HEK293 (cell line): ENCODE results near the gene PSAP.

Experiments
- CTCF ChIA-PET: fragments of 350-600 bp; formaldehyde crosslinking; extraction: SDS; loops from one replicate; lab custom pipeline; 2021; ENCODE audit warnings: antibody characterized with exemption; lab: Yijun Ruan, JAX
- POLR2A ChIA-PET: fragments of 300-600 bp; formaldehyde crosslinking; extraction: SDS; loops from one replicate; lab custom pipeline; 2020; ENCODE audit warnings: antibody characterized with exemption, inconsistent platforms; lab: Yijun Ruan, JAX
- H3K27ac ChIP-seq: fragments of 200-500 bp; sonication (Bioruptor generic); 2 replicates; pipeline ENCODE4 v1.5.1; 2014; ENCODE audit warnings: low read depth, low read length, control low read depth, inconsistent platforms; ENCODE audit errors: extremely low read depth
- H3K36me3 ChIP-seq, 2 experiments: fragments of 200-500 bp in 1 of 2; sonication (Bioruptor generic) in 1 of 2; 1 replicate in 1 of 2; 2 replicates in 1 of 2; pipeline ENCODE4 v1.5.1; 2014 to 2017; ENCODE audit warnings: inconsistent platforms in 2 of 2, low read length in 2 of 2; ENCODE audit not compliant: control insufficient read depth in 2 of 2, insufficient read depth in 1 of 2
- H3K4me1 ChIP-seq: fragments of 200-500 bp; sonication (Bioruptor generic); 2 replicates; pipeline ENCODE4 v1.5.1; 2014; ENCODE audit warnings: mild to moderate bottlenecking, low read length, inconsistent platforms; ENCODE audit not compliant: control insufficient read depth, insufficient read depth
- H3K4me3 ChIP-seq: 2 replicates; pipeline ENCODE4 v1.5.1; 2011; ENCODE audit warnings: low read depth, mild to moderate bottlenecking, control low read depth, low read length, moderate library complexity
- H3K9me3 ChIP-seq: fragments of 200-500 bp; sonication (Bioruptor generic); 2 replicates; pipeline ENCODE4 v1.5.1; 2014; ENCODE audit warnings: low read depth, low read length, inconsistent platforms; ENCODE audit not compliant: control insufficient read depth, insufficient read depth
- CTCF ChIP-seq: fragments of 450-650 bp; formaldehyde crosslinking; IDR thresholded peaks from 2 replicates; pipeline ENCODE4 v1.5.1; 2016; ENCODE audit warnings: missing biosample characterization, missing genetic modification characterization
- GFI1B ChIP-seq: fragments of 450-650 bp; formaldehyde crosslinking; IDR thresholded peaks from 2 replicates; pipeline ENCODE4 v1.5.1; 2016; ENCODE audit warnings: missing biosample characterization, missing genetic modification characterization
- GLI2 ChIP-seq: fragments of 450-650 bp; formaldehyde crosslinking; IDR thresholded peaks from 2 replicates; pipeline ENCODE4; 2017; ENCODE audit warnings: missing biosample characterization, missing genetic modification characterization, low read depth, borderline replicate concordance
- GLIS2 ChIP-seq: fragments of 450-650 bp; formaldehyde crosslinking; IDR thresholded peaks from 2 replicates; pipeline ENCODE4 v1.5.1; 2016; ENCODE audit warnings: missing biosample characterization, missing genetic modification characterization
- INSM2 ChIP-seq: fragments of 450-650 bp; formaldehyde crosslinking; IDR thresholded peaks from 2 replicates; pipeline ENCODE4 v1.5.1; 2016; ENCODE audit warnings: missing biosample characterization, missing genetic modification characterization
- ZBTB48 ChIP-seq: fragments of 450-650 bp; formaldehyde crosslinking; IDR thresholded peaks from 2 replicates; pipeline ENCODE4 v1.5.1; 2016; ENCODE audit warnings: missing biosample characterization, missing genetic modification characterization
- ZBTB49 ChIP-seq: fragments of 450-650 bp; formaldehyde crosslinking; IDR thresholded peaks from 2 replicates; pipeline ENCODE4 v1.5.1; 2016; ENCODE audit warnings: missing biosample characterization, missing genetic modification characterization, low read depth
- ZBTB6 ChIP-seq: fragments of 450-650 bp; formaldehyde crosslinking; IDR thresholded peaks from 2 replicates; pipeline ENCODE4 v1.5.1; 2017; ENCODE audit warnings: missing biosample characterization, missing genetic modification characterization
- ZIC2 ChIP-seq: fragments of 450-650 bp; formaldehyde crosslinking; IDR thresholded peaks from 2 replicates; pipeline ENCODE4 v1.5.1; 2016; ENCODE audit warnings: missing biosample characterization, missing genetic modification characterization
- ZNF112 ChIP-seq: fragments of 450-650 bp; formaldehyde crosslinking; IDR thresholded peaks from 2 replicates; pipeline ENCODE4 v1.5.0; 2017; ENCODE audit warnings: missing biosample characterization, missing genetic modification characterization
- ZNF146 ChIP-seq: fragments of 450-650 bp; formaldehyde crosslinking; IDR thresholded peaks from 2 replicates; pipeline ENCODE4 v1.5.1; 2016; ENCODE audit warnings: missing biosample characterization, missing genetic modification characterization
- ZNF24 ChIP-seq: fragments of 450-650 bp; formaldehyde crosslinking; IDR thresholded peaks from 2 replicates; pipeline ENCODE4 v1.5.1; 2016; ENCODE audit warnings: missing biosample characterization, missing genetic modification characterization
- ZNF341 ChIP-seq: fragments of 450-650 bp; formaldehyde crosslinking; IDR thresholded peaks from 2 replicates; pipeline ENCODE4; 2016; ENCODE audit warnings: low read depth, missing biosample characterization, missing genetic modification characterization
- ZNF354C ChIP-seq: fragments of 450-650 bp; formaldehyde crosslinking; IDR thresholded peaks from 2 replicates; pipeline ENCODE4 v1.5.1; 2016; ENCODE audit warnings: missing biosample characterization, missing genetic modification characterization, low read depth, borderline replicate concordance
- ZNF548 ChIP-seq: fragments of 450-650 bp; formaldehyde crosslinking; IDR thresholded peaks from 2 replicates; pipeline ENCODE4 v1.5.1; 2016; ENCODE audit warnings: missing biosample characterization, missing genetic modification characterization
- ZNF580 ChIP-seq: fragments of 450-650 bp; formaldehyde crosslinking; IDR thresholded peaks from 2 replicates; pipeline ENCODE4 v1.5.1; 2016; ENCODE audit warnings: missing biosample characterization, missing genetic modification characterization
- ZNF610 ChIP-seq: fragments of 450-650 bp; formaldehyde crosslinking; IDR thresholded peaks from 2 replicates; pipeline ENCODE4 v1.5.1; 2016; ENCODE audit warnings: missing biosample characterization, missing genetic modification characterization, borderline replicate concordance
- ZNF76 ChIP-seq: fragments of 450-650 bp; formaldehyde crosslinking; IDR thresholded peaks from 2 replicates; pipeline ENCODE4; 2016; ENCODE audit warnings: low read depth, missing biosample characterization, missing genetic modification characterization, borderline replicate concordance

Gene PSAP

GRCh38 chr10:71805776-71806703 lies 45.0 kb downstream of the PSAP start (continued):
- no peak for TF ChIP-seq ZNF146 (tag by site-specific recombination)
- no peak for TF ChIP-seq INSM2
- no peak for TF ChIP-seq ZBTB48 (tag by site-specific recombination)
- no peak for TF ChIP-seq ZIC2
- peak; percentile 54 for TF ChIP-seq GLIS2 (tag by site-specific recombination)
- TF ChIP-seq, all 188 proteins: peak for 8

GRCh38 chr10:71804077-71804476 lies 47.0 kb downstream of the PSAP start:
- no peaks in the 10 kb centered on the region for H3K36me3 ChIP-seq
- TF ChIP-seq ZBTB6 (tag by site-specific recombination): no peak
- 0 out of 2 replicates have a peak, but pooled peaks have one; percentile 33 for TF ChIP-seq ZNF341 (tag by site-specific recombination)
- H3K4me1 ChIP-seq: no peaks in the 10 kb centered on the region
- H3K9me3 ChIP-seq: no peaks in the 10 kb centered on the region
- no peak overlapping the region for H3K4me3 ChIP-seq
- no peak overlapping the region for H3K27ac ChIP-seq
- ChIA-PET POLR2A (interaction anchor here (0.7 kb wide), 1 partner anchor 12 kb away, joined by 5 read pairs; no protein-coding TSS in a partner anchor), CTCF (interaction anchor here (0.7 to 1.6 kb wide), 2 partner anchors 92 to 1192 kb away, joined by 3 to 5 read pairs; no protein-coding TSS in a partner anchor)

GRCh38 chr10:71802715-71803488 lies 48.1 kb downstream of the PSAP start:
- CTCF ChIA-PET: interaction anchor here (1.6 kb wide), 1 partner anchor 94 kb away, joined by 5 read pairs; no protein-coding TSS in a partner anchor
- no peak overlapping the region for H3K4me3 ChIP-seq

More at GRCh38 chr10:71802715-71803488, 48.1 kb downstream of the PSAP start:
- Histone ChIP-seq H3K4me1 (no peaks in the 10 kb centered on the region), H3K36me3 (no peaks in the 10 kb centered on the region), H3K27ac (no peak overlapping the region), H3K9me3 (no peaks in the 10 kb centered on the region)
- TF ChIP-seq ZNF112 (tag by site-specific recombination) (no peak), CTCF (no peak), GFI1B (no peak), ZNF76 (tag by site-specific recombination) (no peak), ZBTB49 (no peak), ZNF548 (tag by site-specific recombination) (no peak), ZNF610 (tag by site-specific recombination) (no peak), ZNF580 (tag by site-specific recombination) (no peak), ZIC2 (no peak), ZNF354C (no peak), GLI2 (no peak), ZNF24 (no peak)
- POLR2A ChIA-PET: no interaction called here
